ENCODE measurements around the gene AHNAK2.

The AHNAK2 gene

GRCh38 chr14:104984056-104984894 is 6.1 kb upstream of the AHNAK2 start:
- DNase-seq, result no peak

- DNase-seq, result no peak
Measured at GRCh38 chr14:104983231-104983721, 5.1 kb upstream of the AHNAK2 start.

GRCh38 chr14:104982548-104983230 is 4.5 kb upstream of the AHNAK2 start:
- no peak for DNase-seq

- DNase-seq, result no peak
Measured at GRCh38 chr14:104981699-104982541, 3.7 kb upstream of the AHNAK2 start.

DNA sequence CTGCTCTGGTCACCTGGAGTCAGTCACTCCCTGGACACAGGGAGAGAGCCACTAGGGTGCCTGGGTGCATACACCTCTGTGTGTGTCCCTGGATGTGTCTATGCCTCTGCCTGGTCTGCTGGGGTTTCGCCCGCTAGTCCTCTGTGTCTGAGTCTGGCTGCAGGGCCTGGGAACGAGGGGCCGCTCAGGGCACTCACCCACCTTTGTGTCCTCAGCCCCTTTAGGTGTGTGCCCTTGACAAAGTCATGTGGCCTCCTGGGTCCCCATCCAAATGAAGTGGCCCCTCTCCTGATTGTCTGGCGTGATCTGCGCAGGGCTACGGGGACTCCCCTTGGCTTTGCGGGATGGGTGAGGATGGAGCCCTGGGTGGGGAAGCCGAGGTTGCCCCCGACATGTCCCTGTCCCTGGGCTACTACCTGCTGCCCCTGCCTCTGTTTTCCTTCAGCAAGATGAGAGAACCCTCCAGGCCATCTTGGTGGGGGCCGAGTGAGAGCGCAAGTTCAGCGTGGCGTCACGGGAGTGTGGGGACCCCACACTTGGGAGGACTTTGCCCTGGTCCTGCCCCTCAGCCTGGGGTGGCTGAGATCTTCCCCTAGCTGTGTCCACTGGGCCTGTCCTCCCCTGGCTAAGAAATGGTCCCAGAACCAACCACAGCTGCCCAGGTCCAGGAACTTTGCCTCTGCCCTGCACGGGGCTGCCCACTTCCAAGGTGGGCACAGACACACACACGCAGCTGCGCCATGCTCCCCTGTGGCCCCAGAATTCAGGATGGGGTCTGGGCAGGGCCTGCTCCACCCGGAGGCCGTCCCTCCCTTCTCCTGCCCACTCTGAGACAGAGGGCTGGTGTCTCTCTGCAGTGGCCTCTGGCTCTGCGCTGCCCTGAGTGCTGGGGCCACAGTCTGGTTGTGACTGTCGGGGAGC is 2.7 kb upstream of the AHNAK2 start:
- DNase-seq, result no peak

GRCh38 chr14:104979758-104980610 is 1.8 kb upstream of the AHNAK2 start:
- DNase-seq, result no peak

GRCh38 chr14:104978746-104979691 is 845 bp upstream of the AHNAK2 start:
- DNase-seq, result no peak

GRCh38 chr14:104977008-104977680 is 1.0 kb downstream of the AHNAK2 start:
- no peak for DNase-seq

DNA sequence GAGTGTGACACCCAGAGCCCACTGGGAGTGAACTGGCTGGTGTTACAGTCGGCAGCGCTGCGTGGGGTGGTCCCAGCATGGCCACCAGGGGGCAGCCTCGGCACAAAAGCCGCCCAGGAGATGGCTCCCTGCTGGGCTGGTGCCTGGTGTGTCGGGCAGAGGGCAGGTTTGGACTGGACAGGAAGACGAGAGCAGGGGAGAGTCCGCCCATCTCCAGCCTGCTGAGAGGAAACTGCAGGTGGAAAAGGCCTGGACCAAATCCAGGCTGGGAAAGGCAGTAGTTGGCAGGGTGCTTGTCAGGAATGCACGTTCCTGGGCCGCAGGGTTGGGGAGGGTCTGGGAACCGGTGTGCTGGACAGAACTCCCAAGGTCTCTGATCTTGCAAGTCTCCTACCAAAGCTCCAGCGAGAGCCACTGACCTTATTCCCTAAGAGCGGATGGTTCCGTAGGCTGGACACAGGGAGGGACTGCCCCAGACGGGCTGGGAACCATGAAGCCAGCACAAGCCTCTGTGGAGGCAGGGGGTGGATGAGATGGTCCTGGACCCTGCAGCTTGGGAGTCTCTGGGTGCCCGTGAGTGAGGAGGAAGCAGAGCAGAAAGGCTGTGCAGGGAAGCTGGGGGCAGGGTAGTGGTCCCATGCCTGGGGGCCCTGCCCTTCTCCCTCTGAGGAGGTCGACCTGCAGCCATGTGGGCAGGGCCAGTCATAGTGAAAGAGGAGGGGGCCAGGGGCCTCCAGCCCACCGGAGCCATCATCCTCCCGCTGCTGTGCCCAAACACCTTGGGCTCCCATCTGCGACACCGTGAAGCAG is 1.8 kb downstream of the AHNAK2 start:
- peak; percentile 53 for DNase-seq

GRCh38 chr14:104975481-104976197 is 2.5 kb downstream of the AHNAK2 start:
- no peak for DNase-seq

- no peak for DNase-seq
Measured at GRCh38 chr14:104974665-104975390, 3.3 kb downstream of the AHNAK2 start.

DNA sequence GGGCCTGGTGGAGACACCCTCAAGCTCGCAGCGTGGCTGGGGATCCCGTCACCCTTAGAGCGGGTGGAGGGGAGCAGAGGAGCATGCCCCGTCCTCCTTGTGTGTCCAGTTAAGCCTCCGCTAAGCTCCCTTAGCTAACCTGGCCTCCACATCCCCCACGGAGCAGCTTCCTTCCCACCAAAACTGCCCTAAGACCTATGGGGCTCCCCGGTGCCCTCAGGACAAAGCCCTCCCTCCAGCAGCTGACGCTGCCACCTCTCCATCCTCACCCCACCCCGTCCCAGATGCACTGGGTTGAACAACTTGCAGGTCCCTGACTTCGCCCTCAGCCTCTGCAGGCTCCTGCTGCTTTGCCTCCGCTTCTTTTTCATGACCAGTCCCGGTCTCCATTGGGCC is 4.0 kb downstream of the AHNAK2 start:
- no peak for DNase-seq

DNA sequence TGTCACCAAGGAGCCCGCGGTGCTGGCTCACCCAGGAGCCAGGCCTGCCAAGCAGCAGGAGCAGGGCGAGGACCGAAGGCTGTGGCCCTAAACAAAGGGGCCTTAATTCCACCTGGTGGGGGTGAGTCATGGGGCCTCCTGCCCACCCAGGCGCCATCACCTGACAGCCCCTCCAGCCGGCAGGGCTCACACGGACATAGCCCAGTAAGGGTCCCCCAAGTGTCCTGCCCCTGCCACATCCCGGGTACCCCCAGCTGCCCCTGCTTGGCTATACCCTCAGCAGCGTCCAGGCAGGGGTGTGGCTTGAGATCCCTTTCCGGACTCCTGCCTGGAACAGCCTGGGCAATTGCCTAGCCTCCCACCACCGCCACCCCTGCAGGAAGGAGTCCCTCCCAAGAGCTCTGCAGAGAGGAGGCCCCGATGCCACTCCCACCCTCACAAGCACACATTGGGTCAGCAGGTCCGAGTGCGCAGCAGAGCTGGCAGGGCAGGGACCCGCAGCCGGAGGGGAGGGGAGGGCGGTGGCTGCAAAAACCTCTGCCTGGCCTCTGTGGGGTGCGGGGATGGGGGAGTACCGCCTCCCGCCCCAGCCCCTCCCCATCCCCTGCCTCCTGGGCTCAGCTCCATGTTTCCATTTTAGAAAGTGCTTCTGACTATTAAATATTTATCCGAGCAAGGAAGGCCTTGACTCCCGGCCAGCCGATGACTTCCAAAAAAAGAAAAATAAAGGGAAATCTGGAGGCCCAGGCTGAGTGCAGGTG is 4.6 kb downstream of the AHNAK2 start:
- no peak for DNase-seq

- no peak for DNase-seq
Measured at GRCh38 chr14:104973135-104973384, 5.1 kb downstream of the AHNAK2 start.

DNA sequence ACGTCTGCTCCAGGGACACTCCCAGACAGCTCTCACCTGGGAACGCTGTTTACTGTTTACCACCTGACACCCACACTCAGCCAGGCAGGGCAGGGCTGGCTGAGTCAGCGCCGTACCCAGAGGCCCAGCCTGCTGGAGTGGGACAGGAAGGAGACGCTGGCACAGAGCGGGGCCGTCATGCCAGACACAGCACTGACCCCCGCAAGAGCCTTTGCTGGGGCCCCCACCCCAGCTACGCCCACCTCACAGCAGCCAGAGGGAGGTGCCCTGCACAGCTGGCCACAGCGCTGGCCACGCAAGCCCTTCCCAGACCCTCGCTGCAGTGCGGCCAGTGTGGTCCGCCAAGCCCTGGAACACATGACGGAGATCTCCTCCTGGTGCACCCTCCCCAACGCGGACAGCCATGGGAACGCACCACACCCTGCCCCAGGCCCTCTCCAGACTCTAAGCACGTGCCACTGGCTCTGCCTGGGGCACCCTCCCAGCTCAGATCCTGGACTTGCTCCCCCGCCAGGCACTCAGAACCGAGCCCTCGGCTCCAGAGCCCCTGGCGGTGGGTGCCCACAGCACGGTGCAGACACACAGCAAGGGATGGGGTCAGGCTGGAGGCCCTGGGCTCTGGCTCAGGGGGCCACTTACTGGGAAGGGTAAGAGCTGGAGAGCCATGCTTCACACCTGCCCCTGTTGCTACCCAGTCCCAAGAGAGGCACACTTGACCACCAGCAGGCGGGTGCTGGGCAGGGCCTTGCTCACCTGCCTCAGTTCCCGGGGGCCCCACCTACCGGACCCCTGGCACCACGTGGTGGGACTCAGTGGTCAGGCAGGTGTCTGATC is 5.7 kb downstream of the AHNAK2 start:
- DNase-seq, result peak; percentile 73
